SK-N-MC (cell line): Measurements from ENCODE around the gene SLC26A9.
"Not testable (repeated sequence)": the region's sequence is repeated elsewhere in the genome, so short reads cannot be mapped to it uniquely, and the experiment has no call there.

Experiments used
- DNase-seq: peaks from one replicate; pipeline ENCODE4 v3.0.0-alpha.2; 2011; ENCODE audit warnings: low read depth, low spot score
- H3K27ac ChIP-seq: fragments of 200-600 bp; sonication (generic); 2 replicates; pipeline ENCODE4 v1.5.1; 2016; ENCODE audit warnings: mixed run types
- H3K36me3 ChIP-seq: fragments of 200-600 bp; sonication (generic); 2 replicates; pipeline ENCODE4 v1.6.1; 2017; ENCODE audit warnings: antibody characterized with exemption, low read length, mixed read lengths; ENCODE audit not compliant: insufficient read depth
- H3K4me3 ChIP-seq: fragments of 200-600 bp; sonication (generic); 2 replicates; pipeline ENCODE4 v1.5.1; 2016
- H3K9ac ChIP-seq: fragments of 200-600 bp; sonication (generic); 2 replicates; pipeline ENCODE4 v1.8.0; 2017; ENCODE audit warnings: mixed run types, mixed read lengths; ENCODE audit not compliant: insufficient read length
- H3K9me3 ChIP-seq: fragments of 200-600 bp; sonication (generic); 2 replicates; pipeline ENCODE4 v1.6.1; 2017; ENCODE audit warnings: low read depth, mild to moderate bottlenecking, antibody characterized with exemption, low read length, moderate library complexity, mixed read lengths
- EZH2 ChIP-seq: fragments of 200-600 bp; sonication (generic); IDR thresholded peaks from one replicate; pipeline ENCODE4 v1.6.1; 2017; ENCODE audit warnings: antibody characterized with exemption
- FOXP2 ChIP-seq: optimal IDR thresholded peaks from 2 replicates; pipeline ENCODE3; 2011; ENCODE audit warnings: mild to moderate bottlenecking, moderate library complexity; ENCODE audit not compliant: insufficient read depth; ENCODE audit errors: extremely low read length, control extremely low read depth
- POLR2AphosphoS5 ChIP-seq: IDR thresholded peaks from 2 replicates; pipeline ENCODE4 v1.6.1; 2012; ENCODE audit warnings: mild to moderate bottlenecking, low read depth, low read length, borderline replicate concordance

Gene SLC26A9

GRCh38 chr1:205914730-205915129, 28.5 kb downstream of the SLC26A9 start:
- TF ChIP-seq POLR2AphosphoS5 (no peak), EZH2 (no peak), FOXP2 (no peak)
- Histone ChIP-seq H3K9me3 (no peaks in the 10 kb centered on the region), H3K27ac (no peak overlapping the region)

GRCh38 chr1:205914155-205914507, 29.1 kb downstream of the SLC26A9 start:
- DNase-seq: no peak
- Histone ChIP-seq H3K9me3 (no peaks in the 10 kb centered on the region), H3K4me3 (no peak overlapping the region), H3K9ac (no peak overlapping the region), H3K27ac (no peak overlapping the region), H3K36me3 (no peaks in the 10 kb centered on the region)
- TF ChIP-seq EZH2: no peak
- TF ChIP-seq FOXP2: no peak
- no peak for TF ChIP-seq POLR2AphosphoS5

More at GRCh38 chr1:205914730-205915129, 28.5 kb downstream of the SLC26A9 start:
- H3K36me3 ChIP-seq: no peaks in the 10 kb centered on the region
- H3K9ac ChIP-seq: no peak overlapping the region
- no peak for DNase-seq
- no peak overlapping the region for H3K4me3 ChIP-seq

- Histone ChIP-seq H3K36me3 (no peaks in the 10 kb centered on the region), H3K9ac (no peak overlapping the region), H3K27ac (no peak overlapping the region), H3K4me3 (no peak overlapping the region), H3K9me3 (no peaks in the 10 kb centered on the region)
- TF ChIP-seq FOXP2: no peak
- TF ChIP-seq EZH2: no peak
- no peak for TF ChIP-seq POLR2AphosphoS5
- no peak for DNase-seq
Measured at GRCh38 chr1:205913451-205914154, 29.7 kb downstream of the SLC26A9 start.

GRCh38 chr1:205907794-205908193, 35.5 kb downstream of the SLC26A9 start:
- no peak overlapping the region for H3K4me3 ChIP-seq
- TF ChIP-seq FOXP2: no peak
- TF ChIP-seq EZH2: no peak
- no peak for TF ChIP-seq POLR2AphosphoS5
- DNase-seq: no peak
- no peaks in the 10 kb centered on the region for H3K9me3 ChIP-seq
- H3K36me3 ChIP-seq: no peaks in the 10 kb centered on the region
- no peak overlapping the region for H3K9ac ChIP-seq
- H3K27ac ChIP-seq: no peak overlapping the region

GRCh38 chr1:205905095-205905494, 38.2 kb downstream of the SLC26A9 start:
- not testable (repeated sequence) for H3K36me3 ChIP-seq, H3K4me3 ChIP-seq, H3K9ac ChIP-seq, DNase-seq, H3K27ac ChIP-seq, H3K9me3 ChIP-seq

- H3K27ac ChIP-seq: no peak overlapping the region
- H3K36me3 ChIP-seq: no peaks in the 10 kb centered on the region
- TF ChIP-seq POLR2AphosphoS5 (no peak), EZH2 (no peak), FOXP2 (no peak)
- no peaks in the 10 kb centered on the region for H3K9me3 ChIP-seq
- H3K9ac ChIP-seq: no peak overlapping the region
- no peak for DNase-seq
- no peak overlapping the region for H3K4me3 ChIP-seq
Measured at GRCh38 chr1:205896351-205896750, 46.9 kb downstream of the SLC26A9 start.

- H3K9ac ChIP-seq, H3K4me3 ChIP-seq, H3K27ac ChIP-seq, H3K36me3 ChIP-seq, H3K9me3 ChIP-seq, DNase-seq: not testable (repeated sequence)
Measured at GRCh38 chr1:205894119-205894518, 49.1 kb downstream of the SLC26A9 start.

GRCh38 chr1:205892175-205892574, 51.1 kb downstream of the SLC26A9 start:
- not testable (repeated sequence) for H3K9ac ChIP-seq, H3K36me3 ChIP-seq, H3K27ac ChIP-seq, H3K4me3 ChIP-seq, DNase-seq, H3K9me3 ChIP-seq

- H3K36me3 ChIP-seq, H3K9ac ChIP-seq, H3K9me3 ChIP-seq, H3K27ac ChIP-seq, DNase-seq, H3K4me3 ChIP-seq: not testable (repeated sequence)
Measured at GRCh38 chr1:205891481-205891880, 51.8 kb downstream of the SLC26A9 start.

GRCh38 chr1:205890631-205891030, 52.6 kb downstream of the SLC26A9 start:
- H3K27ac ChIP-seq, H3K36me3 ChIP-seq, DNase-seq, H3K9ac ChIP-seq, H3K9me3 ChIP-seq, H3K4me3 ChIP-seq: not testable (repeated sequence)

- H3K9me3 ChIP-seq, DNase-seq: not testable (repeated sequence)
Measured at GRCh38 chr1:205889706-205890105, 53.5 kb downstream of the SLC26A9 start.

GRCh38 chr1:205889006-205889405, 54.2 kb downstream of the SLC26A9 start:
- not testable (repeated sequence) for H3K27ac ChIP-seq, DNase-seq, H3K9me3 ChIP-seq, H3K36me3 ChIP-seq, H3K4me3 ChIP-seq, H3K9ac ChIP-seq

More at GRCh38 chr1:205889706-205890105, 53.5 kb downstream of the SLC26A9 start:
- not testable (repeated sequence) for H3K27ac ChIP-seq, H3K36me3 ChIP-seq, H3K4me3 ChIP-seq, H3K9ac ChIP-seq
